Mesenchymal stem cell (in vitro differentiated cells and primary cell): ENCODE results near the gene WIPF3.

Experiments used
- DNase-seq: peaks from one replicate; pipeline ENCODE4 v3.0.0-alpha.2; 2013
- H2AFZ ChIP-seq: one replicate; pipeline ENCODE4 v1.6.1; 2013; ENCODE audit warnings: low read depth, mild to moderate bottlenecking, control low read depth, inconsistent platforms, low read length, moderate library complexity
- H2AK5ac ChIP-seq: 2 replicates; pipeline ENCODE4 v1.6.1; 2013; ENCODE audit warnings: low read length, moderate library complexity, mild to moderate bottlenecking, inconsistent platforms; ENCODE audit not compliant: severe bottlenecking
- H2BK120ac ChIP-seq: one replicate; pipeline ENCODE4 v1.6.1; 2013; ENCODE audit warnings: low read depth, mild to moderate bottlenecking, inconsistent platforms, low read length, moderate library complexity
- H2BK12ac ChIP-seq, 2 experiments: one replicate each; pipeline ENCODE4 v1.6.1; 2013; ENCODE audit warnings: inconsistent platforms in 2 of 2, low read length in 2 of 2, mild to moderate bottlenecking in 2 of 2, moderate library complexity in 2 of 2, control low read depth in 1 of 2
- H2BK15ac ChIP-seq: one replicate; pipeline ENCODE4 v1.6.1; 2013; ENCODE audit warnings: mild to moderate bottlenecking, low read depth, inconsistent platforms; ENCODE audit not compliant: poor library complexity, severe bottlenecking
- H2BK5ac ChIP-seq: 2 replicates; pipeline ENCODE4 v1.6.1; 2013; ENCODE audit warnings: low read depth, mild to moderate bottlenecking, low read length, control low read depth, inconsistent platforms; ENCODE audit not compliant: poor library complexity, severe bottlenecking
- H3K14ac ChIP-seq, 2 experiments: one replicate each; pipeline ENCODE4 v1.6.1; 2013; ENCODE audit warnings: inconsistent platforms in 2 of 2, low read length in 2 of 2, control low read depth in 1 of 2, mild to moderate bottlenecking in 1 of 2, moderate library complexity in 1 of 2
- H3K18ac ChIP-seq, 2 experiments: one replicate each; pipeline ENCODE4 v1.6.1; 2013; ENCODE audit warnings: inconsistent platforms in 2 of 2, low read length in 2 of 2, control low read depth in 1 of 2, low read depth in 1 of 2, mild to moderate bottlenecking in 1 of 2
- H3K23ac ChIP-seq, 2 experiments: one replicate each; pipeline ENCODE4 v1.6.1; 2013; ENCODE audit warnings: inconsistent platforms in 2 of 2, low read length in 2 of 2, mild to moderate bottlenecking in 2 of 2, moderate library complexity in 2 of 2, control low read depth in 1 of 2
- H3K27ac ChIP-seq: 2 replicates; pipeline ENCODE4 v1.5.1; 2013; ENCODE audit warnings: mild to moderate bottlenecking, moderate library complexity, low read length, control low read depth, inconsistent platforms; ENCODE audit not compliant: poor library complexity, severe bottlenecking
- H3K27me3 ChIP-seq, 2 experiments: 2 replicates each; pipeline versions ENCODE4 v1.6.1 to v1.7.0; 2013; ENCODE audit warnings: low read length in 2 of 2, mild to moderate bottlenecking in 2 of 2, moderate library complexity in 2 of 2, control low read depth in 1 of 2, inconsistent platforms in 1 of 2; ENCODE audit not compliant: control insufficient read depth in 1 of 2, insufficient read depth in 1 of 2
- H3K36me3 ChIP-seq, 2 experiments: 2 replicates each; pipeline versions ENCODE4 v1.6.1 to v1.7.0; 2013; ENCODE audit warnings: low read length in 2 of 2, control low read depth in 1 of 2, inconsistent platforms in 1 of 2, low read depth in 1 of 2, mild to moderate bottlenecking in 1 of 2; ENCODE audit not compliant: insufficient read depth in 2 of 2, control insufficient read depth in 1 of 2
- H3K4ac ChIP-seq, 2 experiments: one replicate each; pipeline ENCODE4 v1.6.1; 2013; ENCODE audit warnings: inconsistent platforms in 2 of 2, low read length in 2 of 2, mild to moderate bottlenecking in 2 of 2, moderate library complexity in 2 of 2, control low read depth in 1 of 2, low read depth in 1 of 2
- H3K4me1 ChIP-seq: 2 replicates; pipeline ENCODE4 v1.6.1; 2013; ENCODE audit warnings: low read depth, low read length, control low read depth; ENCODE audit not compliant: control insufficient read depth, insufficient read depth
- H3K4me2 ChIP-seq: 2 replicates; pipeline ENCODE4 v1.6.1; 2013; ENCODE audit warnings: low read length, mild to moderate bottlenecking, inconsistent platforms; ENCODE audit not compliant: poor library complexity, severe bottlenecking
- H3K4me3 ChIP-seq, 2 experiments: 2 replicates each; pipeline versions ENCODE4 v1.5.1 to v1.7.0; 2013; ENCODE audit warnings: low read length in 2 of 2, mild to moderate bottlenecking in 2 of 2, control low read depth in 1 of 2, low read depth in 1 of 2; ENCODE audit not compliant: insufficient read depth in 1 of 2
- H3K79me1 ChIP-seq: replicated peaks from 2 replicates; pipeline ENCODE4 v1.6.1; 2013; ENCODE audit warnings: mild to moderate bottlenecking, control low read depth, low read length, inconsistent platforms; ENCODE audit not compliant: poor library complexity, severe bottlenecking
- H3K9ac ChIP-seq: 2 replicates; pipeline ENCODE4 v1.7.0; 2013; ENCODE audit warnings: mild to moderate bottlenecking, low read length, moderate library complexity
- H3K9me3 ChIP-seq: 2 replicates; pipeline ENCODE4 v1.7.0; 2013; ENCODE audit warnings: mild to moderate bottlenecking, low read length; ENCODE audit not compliant: control insufficient read depth
- H4K8ac ChIP-seq: one replicate; pipeline ENCODE4 v1.6.1; 2013; ENCODE audit warnings: inconsistent platforms, mild to moderate bottlenecking, low read length, moderate library complexity
- H4K91ac ChIP-seq: one replicate; pipeline ENCODE4 v1.6.1; 2013; ENCODE audit warnings: mild to moderate bottlenecking, low read length, inconsistent platforms
- WGBS: methylation state at CpG from one replicate; pipeline ENCODE4 v1.1.7; 2013; ENCODE audit warnings: mixed read lengths; 5-methylcytosine and 5-hydroxymethylcytosine counted together

WIPF3 gene

DNA sequence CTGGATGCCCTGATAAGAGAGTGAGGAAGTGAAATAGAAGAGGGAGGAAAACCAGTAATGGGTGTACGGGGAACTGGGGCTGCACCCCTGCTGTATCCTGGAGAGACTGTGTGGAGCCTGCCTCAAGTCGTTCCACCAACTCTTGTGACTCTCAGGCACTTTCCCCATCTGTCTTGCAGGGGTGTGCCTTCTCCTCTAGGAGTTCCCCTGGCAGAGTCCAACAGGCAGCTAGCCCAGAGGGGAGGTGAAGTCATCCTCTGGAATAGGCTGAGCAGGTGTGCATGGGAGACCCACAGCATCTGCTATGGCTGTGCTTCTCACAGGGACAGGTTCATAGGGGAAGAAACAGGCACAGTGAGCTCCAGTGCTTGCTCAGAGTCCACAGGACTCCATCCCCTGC is 46.8 kb downstream of the WIPF3 start:
- 73% methylated on average over 2 of the region's 2 CpGs for WGBS
- H4K91ac ChIP-seq: no peak overlapping the region
- no peak overlapping the region for H3K18ac ChIP-seq
- no peak overlapping the region for H3K23ac ChIP-seq
- H3K14ac ChIP-seq: peak overlapping the region in 1 of 2 experiments; percentile 87
- H2AK5ac ChIP-seq: no peak overlapping the region
- no peak overlapping the region for H2BK15ac ChIP-seq
- H3K4ac ChIP-seq: no peak overlapping the region
- no peak overlapping the region for H2BK5ac ChIP-seq
- no peak overlapping the region for H2BK120ac ChIP-seq
- H2BK12ac ChIP-seq: no peak overlapping the region
- H2AFZ ChIP-seq: no peak overlapping the region
- no peak overlapping the region for H4K8ac ChIP-seq
- H3K9ac ChIP-seq: no peak overlapping the region
- no peaks in the 10 kb centered on the region for H3K9me3 ChIP-seq
- H3K36me3 ChIP-seq: no peaks in the 10 kb centered on the region
- peaks cover 11 to 36% of the 10 kb centered on the region in 2 experiments for H3K27me3 ChIP-seq
- no peaks in the 10 kb centered on the region for H3K79me1 ChIP-seq
- peaks cover 2% of the 10 kb centered on the region for H3K4me1 ChIP-seq
- H3K4me2 ChIP-seq: no peak overlapping the region
- no peak overlapping the region for H3K27ac ChIP-seq
- no peak overlapping the region for H3K4me3 ChIP-seq
- no peak for DNase-seq

DNA sequence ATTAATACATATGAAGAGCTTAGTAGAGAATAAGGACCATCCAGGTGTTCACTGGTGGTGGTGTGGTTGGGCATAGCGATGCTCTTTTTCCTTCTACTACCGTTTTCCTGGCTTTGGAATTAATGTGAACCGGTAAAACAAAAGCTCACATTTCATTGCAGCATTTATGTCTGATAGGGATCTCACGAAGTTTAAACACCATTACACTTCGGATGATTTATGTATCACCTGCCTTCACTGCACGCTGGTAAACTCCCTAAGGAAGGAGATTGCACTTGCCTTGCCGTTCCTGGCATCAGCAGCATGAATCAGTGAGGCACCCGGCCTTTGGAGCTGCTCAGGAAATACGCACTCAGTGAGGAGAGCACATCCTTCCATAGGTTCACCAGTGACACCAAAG is 47.5 kb downstream of the WIPF3 start:
- Histone ChIP-seq H2AK5ac (no peak overlapping the region), H2AFZ (no peak overlapping the region), H3K4me3 (no peak overlapping the region), H2BK15ac (no peak overlapping the region), H3K4me1 (peaks cover 2% of the 10 kb centered on the region), H3K27me3 (peaks cover 11 to 36% of the 10 kb centered on the region in 2 experiments), H3K23ac (no peak overlapping the region), H3K9ac (no peak overlapping the region), H4K8ac (no peak overlapping the region), H3K9me3 (no peaks in the 10 kb centered on the region), H3K4me2 (no peak overlapping the region), H3K4ac (no peak overlapping the region), H3K18ac (no peak overlapping the region), H4K91ac (no peak overlapping the region), H3K27ac (no peak overlapping the region), H3K14ac (no peak overlapping the region), H2BK12ac (no peak overlapping the region), H3K36me3 (no peaks in the 10 kb centered on the region), H2BK5ac (no peak overlapping the region), H2BK120ac (no peak overlapping the region), H3K79me1 (no peaks in the 10 kb centered on the region)
- WGBS: 82% methylated on average over 9 of the region's 9 CpGs
- DNase-seq: no peak

- H2AFZ ChIP-seq: no peak overlapping the region
- H3K4me1 ChIP-seq: peaks cover 2% of the 10 kb centered on the region
- H2BK15ac ChIP-seq: no peak overlapping the region
- H2BK12ac ChIP-seq: no peak overlapping the region
- H3K4ac ChIP-seq: no peak overlapping the region
- H2BK5ac ChIP-seq: no peak overlapping the region
- no peak overlapping the region for H2AK5ac ChIP-seq
- no peak overlapping the region for H4K8ac ChIP-seq
- H3K9ac ChIP-seq: no peak overlapping the region
- H3K23ac ChIP-seq: no peak overlapping the region
- H3K9me3 ChIP-seq: no peaks in the 10 kb centered on the region
- H3K4me2 ChIP-seq: no peak overlapping the region
- 44% methylated on average over 6 of the region's 8 CpGs for WGBS
- no peak overlapping the region for H2BK120ac ChIP-seq
- H3K4me3 ChIP-seq: no peak overlapping the region
- no peaks in the 10 kb centered on the region for H3K36me3 ChIP-seq
- no peak overlapping the region for H3K27ac ChIP-seq
- H4K91ac ChIP-seq: no peak overlapping the region
- H3K18ac ChIP-seq: no peak overlapping the region
- peaks cover 11 to 36% of the 10 kb centered on the region in 2 experiments for H3K27me3 ChIP-seq
- peak; percentile 14 for DNase-seq
- no peaks in the 10 kb centered on the region for H3K79me1 ChIP-seq
- no peak overlapping the region for H3K14ac ChIP-seq
Observed at GRCh38 chr7:29854257-29854938, 48.1 kb downstream of the WIPF3 start.

GRCh38 chr7:29857654-29858053 is 51.3 kb downstream of the WIPF3 start:
- Histone ChIP-seq H3K4me1 (peaks cover 2% of the 10 kb centered on the region), H3K4me3 (no peak overlapping the region), H3K14ac (no peak overlapping the region), H2AK5ac (no peak overlapping the region), H3K9me3 (no peaks in the 10 kb centered on the region), H3K4ac (no peak overlapping the region), H3K18ac (no peak overlapping the region), H4K8ac (no peak overlapping the region), H2BK15ac (no peak overlapping the region), H2AFZ (no peak overlapping the region), H3K79me1 (no peaks in the 10 kb centered on the region), H3K27ac (no peak overlapping the region), H2BK120ac (no peak overlapping the region), H3K27me3 (peaks cover 6 to 25% of the 10 kb centered on the region in 2 experiments), H4K91ac (no peak overlapping the region), H2BK5ac (no peak overlapping the region), H3K23ac (no peak overlapping the region), H3K36me3 (no peaks in the 10 kb centered on the region), H3K9ac (no peak overlapping the region), H2BK12ac (no peak overlapping the region), H3K4me2 (no peak overlapping the region)
- no peak for DNase-seq
